GM10266 (cell line): ENCODE results near the gene RGS9.

Source experiments
- DNase-seq: peaks from one replicate; pipeline ENCODE4 v3.0.0; 2012; ENCODE audit errors: extremely low spot score
- CTCF ChIP-seq: IDR thresholded peaks from 2 replicates; pipeline ENCODE4 v1.5.1; 2012; ENCODE audit warnings: mild to moderate bottlenecking, low read depth; ENCODE audit not compliant: control insufficient read depth, insufficient read depth; ENCODE audit errors: missing control alignments

RGS9 gene

GRCh38 chr17:65243838-65244625, 106.9 kb downstream of the RGS9 start:
- DNase-seq = no peak

GRCh38 chr17:65246252-65246651, 109.1 kb downstream of the RGS9 start:
- no peak for DNase-seq
- TF ChIP-seq CTCF = no peak

More at GRCh38 chr17:65243838-65244625, 106.9 kb downstream of the RGS9 start:
- no peak for TF ChIP-seq CTCF

- TF ChIP-seq CTCF = no peak
- DNase-seq = no peak
Observed at GRCh38 chr17:65249774-65250173, 112.6 kb downstream of the RGS9 start.

- DNase-seq = no peak
- TF ChIP-seq CTCF = no peak
Observed at GRCh38 chr17:65254166-65254565, 117.0 kb downstream of the RGS9 start.

DNA sequence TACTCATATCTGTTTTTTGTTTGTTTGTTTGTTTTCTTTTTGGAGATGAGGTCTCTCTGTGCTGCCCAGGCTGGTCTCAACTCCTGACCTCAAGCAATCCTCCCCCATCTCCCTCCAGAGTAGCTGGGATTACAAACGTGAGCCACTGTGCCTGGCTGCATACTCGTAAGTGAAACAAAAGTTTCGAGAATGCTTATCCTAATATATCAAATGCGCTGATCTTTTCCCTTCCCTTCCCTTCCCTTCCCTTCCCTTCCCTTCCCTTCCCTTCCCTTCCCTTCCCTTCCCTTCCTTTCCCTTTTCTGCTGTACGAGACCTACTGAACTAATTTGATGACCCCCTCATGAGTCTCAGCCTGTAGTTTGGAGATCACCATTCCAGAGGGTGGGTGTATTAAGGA, 122.1 kb downstream of the RGS9 start:
- DNase-seq = no peak
- no peak for TF ChIP-seq CTCF

DNA sequence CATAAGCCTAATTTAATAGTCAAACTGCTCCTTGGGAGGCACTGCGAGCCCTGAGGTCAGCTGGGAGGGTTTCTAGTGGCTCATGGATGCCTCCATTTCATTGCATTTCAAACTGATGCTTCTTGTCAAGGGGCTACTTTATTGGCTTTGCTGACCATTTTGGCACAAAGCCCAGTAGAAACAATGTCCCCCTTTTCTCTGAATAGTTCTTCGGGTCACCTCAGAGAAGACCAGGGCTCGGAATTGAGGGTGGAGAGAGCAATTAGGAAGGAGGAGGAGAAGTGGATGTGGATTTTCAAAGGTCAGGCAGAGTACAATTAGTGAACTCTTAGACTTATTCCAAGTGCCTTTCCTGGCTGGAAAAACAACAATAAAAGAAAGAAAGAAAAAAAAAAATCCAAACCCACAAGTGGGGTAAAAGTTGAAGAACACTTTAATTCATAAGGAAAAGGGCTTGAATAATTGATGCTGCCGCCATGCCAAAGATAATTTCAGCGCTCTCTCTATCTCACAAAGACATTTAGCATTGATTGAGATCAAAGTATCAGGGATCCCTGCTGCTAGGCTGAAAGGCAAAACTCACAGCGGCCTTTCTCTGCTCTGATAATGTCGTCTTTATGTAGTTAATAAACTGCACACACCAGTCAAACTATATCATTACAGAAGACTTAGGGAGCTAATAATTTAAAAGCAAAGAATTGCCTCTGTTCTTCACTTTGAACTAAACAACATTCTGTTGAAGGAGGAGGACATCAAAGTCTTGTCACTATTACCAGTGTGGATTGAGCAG, 122.7 kb downstream of the RGS9 start:
- DNase-seq = no peak
- TF ChIP-seq CTCF = no peak

DNA sequence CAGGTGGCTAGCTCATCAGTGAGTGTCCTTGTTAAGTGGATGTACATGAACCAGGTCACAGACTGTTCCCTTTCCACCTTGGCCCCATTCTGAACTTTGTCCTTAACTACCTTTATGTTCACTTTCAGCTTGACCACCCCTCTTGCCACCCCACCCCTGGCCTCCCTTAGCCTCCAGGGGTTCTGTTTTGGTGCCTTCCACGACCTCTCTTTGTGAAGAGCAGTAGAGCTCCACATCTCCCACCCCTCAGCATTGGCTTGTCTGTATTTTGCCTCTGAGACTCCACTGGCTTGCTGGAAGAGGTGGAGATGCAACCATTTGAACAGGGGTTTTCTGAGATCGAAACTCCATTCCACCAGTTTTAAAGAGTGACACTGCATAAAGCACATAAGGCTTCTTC, 123.5 kb downstream of the RGS9 start:
- TF ChIP-seq CTCF = no peak
- no peak for DNase-seq
